Left ventricle myocardium inferior (tissue), 1 donor: Measurements from ENCODE around the gene PLPP7. TPM values are rescaled to one million over a fixed set of nuclear protein-coding genes. Genes with fewer than 3 reads are reported as not detected.

ENCODE experiments used
- DNase-seq: peaks from one replicate; pipeline ENCODE4 v3.0.0-alpha.2; 2020
- H3K27ac ChIP-seq: fragments of 200-600 bp; replicated peaks from 2 replicates; pipeline ENCODE4 v1.8.0; 2021
- H3K27me3 ChIP-seq: fragments of 200-600 bp; 2 replicates; pipeline ENCODE4 v1.8.0; 2021; ENCODE audit warnings: low read depth
- H3K36me3 ChIP-seq: fragments of 200-600 bp; 2 replicates; pipeline ENCODE4 v1.8.0; 2021
- H3K4me1 ChIP-seq: fragments of 200-600 bp; 2 replicates; pipeline ENCODE4 v1.8.0; 2021
- H3K4me3 ChIP-seq: fragments of 200-600 bp; 2 replicates; pipeline ENCODE4 v1.8.0; 2021; ENCODE audit warnings: mild to moderate bottlenecking, moderate library complexity
- H3K9me3 ChIP-seq: fragments of 200-600 bp; replicated peaks from 2 replicates; pipeline ENCODE4 v1.8.0; 2021
- intact Hi-C: fragments of 100-400 bp; cut with micrococcal nuclease; formaldehyde crosslinking; loops from one replicate; pipeline ENCODE4 v1.11.0; 2022
- total RNA-seq: library from RNA; stranded (reverse); fragmentation: NEBNext Ultra II Directional; extraction: Animal tissue kit (Norgen Biotek cat#: 25700); gene quantifications from one replicate; pipeline ENCODE4 v1.2.1, GENCODE V29; 2021
- TF ChIP-seq, protein P1 (sequence below): fragments of 200-600 bp; IDR thresholded peaks from 2 replicates; pipeline ENCODE4 v1.8.0; 2021; ENCODE audit warnings: antibody characterized with exemption, mild to moderate bottlenecking, borderline replicate concordance
- donor health status: DM: no; HTN: yes; CAD: no; lungs with severe emphysema.

Gene PLPP7
- total RNA-seq, 1 donor from 2014 or later, result 120 TPM

DNA sequence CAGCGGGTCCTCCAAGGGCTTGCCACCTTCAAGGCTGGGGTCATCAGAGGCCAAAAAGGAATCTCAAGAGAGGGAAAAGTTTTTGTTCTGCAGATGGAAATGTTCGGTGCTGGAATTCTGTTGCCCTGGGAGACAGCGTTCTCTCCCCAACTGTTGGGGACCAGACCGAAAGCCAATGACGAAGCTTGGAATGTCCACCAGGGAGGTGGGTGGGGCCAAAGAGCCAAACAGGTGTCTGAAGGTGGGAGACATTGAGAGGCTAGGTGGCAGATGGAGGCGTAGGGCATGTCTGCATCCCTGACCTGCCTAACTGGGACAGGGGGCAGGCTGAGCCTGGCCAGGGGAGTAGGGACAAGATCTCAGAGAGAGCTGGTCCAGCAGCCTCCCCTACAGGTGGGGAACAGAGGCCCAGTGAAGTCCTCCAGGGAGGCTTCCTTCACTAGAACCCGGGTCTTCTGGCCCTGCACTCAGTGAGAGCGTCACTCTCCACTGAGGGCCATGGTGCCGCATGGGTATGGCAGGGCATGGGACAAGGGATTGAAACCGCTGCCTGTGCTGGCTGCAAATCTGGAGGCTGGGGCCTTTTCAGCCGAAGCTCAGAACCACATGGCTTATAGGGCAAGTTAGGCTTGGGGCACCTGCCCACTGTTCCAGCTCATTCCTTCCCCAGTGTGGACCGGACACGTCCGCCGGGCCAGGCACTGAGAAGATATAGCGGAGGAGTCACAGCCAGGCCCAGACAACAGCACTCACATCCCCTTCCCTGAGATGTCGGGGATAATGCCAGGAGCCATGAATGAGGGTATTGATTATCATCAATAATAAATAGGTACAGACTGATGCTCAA lies 8.2 kb upstream of the PLPP7 start:
- Histone ChIP-seq H3K36me3 (no peaks in the 10 kb centered on the region), H3K4me3 (no peak overlapping the region), H3K9me3 (no peaks in the 10 kb centered on the region), H3K27ac (peak overlapping the region; percentile 87), H3K27me3 (peaks cover 21% of the 10 kb centered on the region), H3K4me1 (peaks cover 56% of the 10 kb centered on the region)
- no peak for DNase-seq
- intact Hi-C loops, result no loop called here
- TF ChIP-seq, protein P1, sequence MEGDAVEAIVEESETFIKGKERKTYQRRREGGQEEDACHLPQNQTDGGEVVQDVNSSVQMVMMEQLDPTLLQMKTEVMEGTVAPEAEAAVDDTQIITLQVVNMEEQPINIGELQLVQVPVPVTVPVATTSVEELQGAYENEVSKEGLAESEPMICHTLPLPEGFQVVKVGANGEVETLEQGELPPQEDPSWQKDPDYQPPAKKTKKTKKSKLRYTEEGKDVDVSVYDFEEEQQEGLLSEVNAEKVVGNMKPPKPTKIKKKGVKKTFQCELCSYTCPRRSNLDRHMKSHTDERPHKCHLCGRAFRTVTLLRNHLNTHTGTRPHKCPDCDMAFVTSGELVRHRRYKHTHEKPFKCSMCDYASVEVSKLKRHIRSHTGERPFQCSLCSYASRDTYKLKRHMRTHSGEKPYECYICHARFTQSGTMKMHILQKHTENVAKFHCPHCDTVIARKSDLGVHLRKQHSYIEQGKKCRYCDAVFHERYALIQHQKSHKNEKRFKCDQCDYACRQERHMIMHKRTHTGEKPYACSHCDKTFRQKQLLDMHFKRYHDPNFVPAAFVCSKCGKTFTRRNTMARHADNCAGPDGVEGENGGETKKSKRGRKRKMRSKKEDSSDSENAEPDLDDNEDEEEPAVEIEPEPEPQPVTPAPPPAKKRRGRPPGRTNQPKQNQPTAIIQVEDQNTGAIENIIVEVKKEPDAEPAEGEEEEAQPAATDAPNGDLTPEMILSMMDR, result no peak

DNA sequence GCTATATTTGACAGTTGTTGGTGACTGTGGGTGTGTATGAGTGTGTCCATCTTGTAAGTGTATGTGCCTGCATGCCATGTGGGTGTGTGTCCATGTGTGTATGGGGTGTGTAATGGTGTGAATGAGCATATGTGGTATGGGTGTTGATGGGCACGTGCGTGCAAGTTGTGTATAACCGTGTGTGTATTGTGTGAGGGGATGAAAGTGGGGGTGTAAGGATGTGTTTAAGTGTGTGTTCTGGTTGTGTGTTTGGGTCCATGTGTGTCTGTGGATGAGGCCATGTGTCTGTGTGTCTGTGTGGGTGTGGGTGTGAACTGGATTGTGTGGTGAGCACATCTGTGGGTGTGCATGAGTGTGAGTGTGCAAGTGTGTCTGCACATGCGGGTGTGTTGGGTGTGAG lies 7.3 kb upstream of the PLPP7 start:
- no peaks in the 10 kb centered on the region for H3K9me3 ChIP-seq
- H3K27me3 ChIP-seq, result peaks cover 21% of the 10 kb centered on the region
- DNase-seq, result no peak
- peak overlapping the region; percentile 87 for H3K27ac ChIP-seq
- H3K36me3 ChIP-seq, result no peaks in the 10 kb centered on the region
- TF ChIP-seq, protein P1, result no peak
- H3K4me1 ChIP-seq, result peaks cover 54% of the 10 kb centered on the region
- peak overlapping the region; percentile 59 for H3K4me3 ChIP-seq
- intact Hi-C loops, result no loop called here

DNA sequence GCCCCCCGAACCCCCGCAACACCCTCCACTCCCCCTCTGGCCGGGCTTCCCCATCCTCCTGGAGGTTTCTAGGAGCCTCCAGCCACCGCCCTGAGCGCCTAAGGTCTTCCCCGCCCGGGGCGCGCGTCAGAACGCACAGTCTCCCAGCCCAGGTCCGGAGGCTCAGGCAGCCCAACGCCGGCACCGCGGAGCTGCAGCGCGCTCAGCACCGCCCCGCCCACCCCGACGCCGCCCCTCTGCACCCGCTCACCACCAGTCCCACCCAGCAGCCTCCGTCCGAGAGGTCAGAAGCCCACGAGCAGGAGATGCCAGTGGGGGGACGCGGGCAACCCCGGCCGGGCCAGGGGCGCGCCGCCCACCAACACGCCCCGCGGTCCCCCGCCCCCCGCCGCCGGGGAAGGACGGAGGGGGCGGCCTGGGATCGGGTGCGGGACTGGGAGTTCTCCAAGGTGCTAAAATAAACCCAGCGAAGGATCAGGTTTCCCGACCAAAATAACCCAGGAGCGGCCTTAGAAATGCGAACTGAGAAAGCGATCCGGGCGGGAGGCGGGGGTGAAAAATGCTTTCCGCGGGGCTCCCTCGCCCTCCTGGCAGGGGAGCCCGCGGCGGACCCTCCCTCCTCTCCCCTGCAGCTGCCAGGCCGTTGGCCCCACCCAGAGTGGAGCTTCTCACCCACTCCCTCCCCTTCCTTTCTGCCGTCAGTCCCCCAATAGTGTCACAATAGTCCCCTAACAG lies 6.7 kb upstream of the PLPP7 start:
- H3K9me3 ChIP-seq, result no peaks in the 10 kb centered on the region
- peaks cover 56% of the 10 kb centered on the region for H3K4me1 ChIP-seq
- TF ChIP-seq, protein P1, result no peak
- H3K4me3 ChIP-seq, result peak overlapping the region; percentile 59
- peaks cover 21% of the 10 kb centered on the region for H3K27me3 ChIP-seq
- DNase-seq, result peak; percentile 54
- peak overlapping the region; percentile 87 for H3K27ac ChIP-seq
- intact Hi-C loops, result no loop called here
- no peaks in the 10 kb centered on the region for H3K36me3 ChIP-seq

DNA sequence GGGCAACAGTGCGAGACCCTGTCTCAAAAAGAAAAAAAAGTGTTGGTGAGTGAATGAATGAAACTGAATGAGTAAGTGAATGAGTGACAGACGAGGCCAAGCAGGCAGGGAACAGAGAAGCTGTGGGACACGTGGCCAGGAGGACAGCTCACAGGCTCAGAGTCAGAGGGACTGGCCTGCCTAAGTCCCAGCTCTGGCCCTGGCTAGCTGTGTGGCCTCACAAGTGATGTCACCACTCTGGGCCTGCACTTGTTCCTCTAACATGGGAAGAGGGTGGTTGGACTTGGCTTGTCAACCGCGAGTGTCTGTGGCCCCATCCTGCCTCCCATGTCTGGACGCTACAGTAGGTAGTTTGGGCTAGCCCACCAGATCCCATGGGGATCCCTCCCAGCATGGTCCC lies 4.7 kb upstream of the PLPP7 start:
- Histone ChIP-seq H3K27me3 (peaks cover 21% of the 10 kb centered on the region), H3K36me3 (no peaks in the 10 kb centered on the region), H3K27ac (no peak overlapping the region), H3K4me1 (peaks cover 56% of the 10 kb centered on the region), H3K4me3 (no peak overlapping the region), H3K9me3 (no peaks in the 10 kb centered on the region)
- intact Hi-C loops, result no loop called here
- DNase-seq, result no peak
- TF ChIP-seq, protein P1, result no peak

DNA sequence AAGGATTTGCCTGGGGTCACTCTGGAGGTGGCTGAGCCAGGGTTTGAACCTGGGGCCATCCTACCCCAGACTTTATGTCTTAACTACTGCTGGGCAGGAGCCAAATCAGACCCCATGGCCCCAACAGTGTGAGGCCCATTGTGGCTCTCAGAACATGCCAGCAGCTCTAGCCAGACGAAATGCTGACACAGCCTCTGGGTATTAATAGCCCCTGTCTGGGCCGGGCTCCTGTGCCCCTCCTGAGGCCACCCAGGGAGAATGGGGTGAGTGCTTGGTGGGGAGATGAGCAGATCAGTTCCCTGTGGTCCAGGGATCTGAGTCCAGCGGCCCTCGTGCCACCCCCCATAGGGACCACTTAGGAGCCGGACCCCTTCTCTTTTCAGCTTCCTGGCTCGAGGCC lies 2.2 kb upstream of the PLPP7 start:
- intact Hi-C loops, result no loop called here
- Histone ChIP-seq H3K27me3 (peaks cover 6% of the 10 kb centered on the region), H3K36me3 (peaks cover 3% of the 10 kb centered on the region), H3K4me1 (peaks cover 71% of the 10 kb centered on the region), H3K27ac (peak overlapping the region; percentile 96), H3K9me3 (no peaks in the 10 kb centered on the region), H3K4me3 (no peak overlapping the region)
- TF ChIP-seq, protein P1, result no peak
- no peak for DNase-seq
